ENCODE measurements around the gene CDH11.

CDH11 gene

GRCh38 chr16:65000654-65001053 is 121.2 kb downstream of the CDH11 start:
- TF ChIP-seq TCF12 (IDR thresholded peaks at IDR 0.05; ENCODE audit: low read depth) (no peak), ZBTB7A (IDR thresholded peaks at IDR 0.05; ENCODE audit: low read depth) (no peak), EP300 (IDR thresholded peaks at IDR 0.05; ENCODE audit: borderline replicate concordance) (no peak), YY1 (IDR thresholded peaks at IDR 0.05; ENCODE audit: low read depth) (no peak), MAX (IDR thresholded peaks at IDR 0.05) (no peak), NFIC (IDR thresholded peaks at IDR 0.05) (no peak), RAD21 (IDR thresholded peaks at IDR 0.05; ENCODE audit: low read depth) (no peak), TAF1 (IDR thresholded peaks at IDR 0.05; ENCODE audit: low read depth) (no peak), CEBPB (IDR thresholded peaks at IDR 0.05) (no peak), USF1 (IDR thresholded peaks at IDR 0.05) (no peak), TEAD4 (IDR thresholded peaks at IDR 0.05) (no peak), FOXM1 (IDR thresholded peaks at IDR 0.05; ENCODE audit: borderline replicate concordance, low read depth) (no peak), CREB1 (IDR thresholded peaks at IDR 0.05; ENCODE audit: low read depth) (no peak), EGR1 (IDR thresholded peaks at IDR 0.05) (no peak)
- TF ChIP-seq, protein P1, sequence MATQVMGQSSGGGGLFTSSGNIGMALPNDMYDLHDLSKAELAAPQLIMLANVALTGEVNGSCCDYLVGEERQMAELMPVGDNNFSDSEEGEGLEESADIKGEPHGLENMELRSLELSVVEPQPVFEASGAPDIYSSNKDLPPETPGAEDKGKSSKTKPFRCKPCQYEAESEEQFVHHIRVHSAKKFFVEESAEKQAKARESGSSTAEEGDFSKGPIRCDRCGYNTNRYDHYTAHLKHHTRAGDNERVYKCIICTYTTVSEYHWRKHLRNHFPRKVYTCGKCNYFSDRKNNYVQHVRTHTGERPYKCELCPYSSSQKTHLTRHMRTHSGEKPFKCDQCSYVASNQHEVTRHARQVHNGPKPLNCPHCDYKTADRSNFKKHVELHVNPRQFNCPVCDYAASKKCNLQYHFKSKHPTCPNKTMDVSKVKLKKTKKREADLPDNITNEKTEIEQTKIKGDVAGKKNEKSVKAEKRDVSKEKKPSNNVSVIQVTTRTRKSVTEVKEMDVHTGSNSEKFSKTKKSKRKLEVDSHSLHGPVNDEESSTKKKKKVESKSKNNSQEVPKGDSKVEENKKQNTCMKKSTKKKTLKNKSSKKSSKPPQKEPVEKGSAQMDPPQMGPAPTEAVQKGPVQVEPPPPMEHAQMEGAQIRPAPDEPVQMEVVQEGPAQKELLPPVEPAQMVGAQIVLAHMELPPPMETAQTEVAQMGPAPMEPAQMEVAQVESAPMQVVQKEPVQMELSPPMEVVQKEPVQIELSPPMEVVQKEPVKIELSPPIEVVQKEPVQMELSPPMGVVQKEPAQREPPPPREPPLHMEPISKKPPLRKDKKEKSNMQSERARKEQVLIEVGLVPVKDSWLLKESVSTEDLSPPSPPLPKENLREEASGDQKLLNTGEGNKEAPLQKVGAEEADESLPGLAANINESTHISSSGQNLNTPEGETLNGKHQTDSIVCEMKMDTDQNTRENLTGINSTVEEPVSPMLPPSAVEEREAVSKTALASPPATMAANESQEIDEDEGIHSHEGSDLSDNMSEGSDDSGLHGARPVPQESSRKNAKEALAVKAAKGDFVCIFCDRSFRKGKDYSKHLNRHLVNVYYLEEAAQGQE (IDR thresholded peaks at IDR 0.05; ENCODE audit: low read depth), result no peak

DNA sequence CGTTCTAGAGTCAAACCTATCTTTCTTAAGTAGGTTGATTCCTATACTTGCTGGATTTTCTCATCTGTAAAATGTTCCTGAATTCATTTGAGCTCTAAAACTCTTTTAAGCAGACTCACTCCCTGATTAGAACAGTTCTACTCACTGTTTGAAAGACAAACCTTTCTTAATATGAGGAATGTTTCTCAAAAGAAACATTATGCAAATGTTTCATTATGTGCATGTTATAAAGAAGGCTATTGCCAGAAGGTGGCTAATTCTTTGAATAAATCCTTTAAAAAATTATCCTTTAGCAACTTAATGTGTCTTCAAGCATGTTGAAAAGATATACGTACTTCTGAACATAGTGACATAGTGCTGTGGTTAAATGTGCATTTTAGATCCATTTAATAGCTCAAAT is 124.1 kb downstream of the CDH11 start:
- TF ChIP-seq ZBTB7A (IDR thresholded peaks at IDR 0.05; ENCODE audit: low read depth), result no peak
- no peak for TF ChIP-seq TCF12 (IDR thresholded peaks at IDR 0.05; ENCODE audit: low read depth)
- TF ChIP-seq CEBPB (IDR thresholded peaks at IDR 0.05), result no peak
- no peak for TF ChIP-seq MAX (IDR thresholded peaks at IDR 0.05)
- no peak for TF ChIP-seq USF1 (IDR thresholded peaks at IDR 0.05)
- TF ChIP-seq FOXM1 (IDR thresholded peaks at IDR 0.05; ENCODE audit: borderline replicate concordance, low read depth), result no peak
- no peak for TF ChIP-seq EP300 (IDR thresholded peaks at IDR 0.05; ENCODE audit: borderline replicate concordance)
- TF ChIP-seq NFIC (IDR thresholded peaks at IDR 0.05), result no peak
- TF ChIP-seq EGR1 (IDR thresholded peaks at IDR 0.05), result no peak
- no peak for TF ChIP-seq RAD21 (IDR thresholded peaks at IDR 0.05; ENCODE audit: low read depth)
- TF ChIP-seq YY1 (IDR thresholded peaks at IDR 0.05; ENCODE audit: low read depth), result no peak
- no peak for TF ChIP-seq TAF1 (IDR thresholded peaks at IDR 0.05; ENCODE audit: low read depth)
- TF ChIP-seq TEAD4 (IDR thresholded peaks at IDR 0.05), result no peak
- TF ChIP-seq CREB1 (IDR thresholded peaks at IDR 0.05; ENCODE audit: low read depth), result no peak

DNA sequence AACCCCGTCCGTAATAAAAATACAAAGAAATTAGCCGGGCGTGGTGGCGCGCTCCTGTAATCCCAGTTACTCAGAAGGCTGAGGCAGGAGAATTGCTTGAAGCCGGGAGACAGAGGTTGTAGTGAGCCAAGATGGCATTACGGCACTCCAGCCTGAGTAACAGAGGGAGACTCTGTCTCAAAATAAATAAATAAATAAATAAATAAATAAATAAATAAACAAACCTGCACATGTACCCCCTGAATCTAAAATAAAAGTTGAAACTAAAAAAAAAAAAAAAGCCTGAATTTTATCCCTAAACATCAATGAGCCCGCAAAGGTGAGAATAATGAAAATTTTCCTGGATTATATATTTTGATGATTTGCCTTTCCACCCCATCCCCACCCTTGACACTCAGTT is 124.7 kb downstream of the CDH11 start:
- TF ChIP-seq YY1 (IDR thresholded peaks at IDR 0.05; ENCODE audit: low read depth), result no peak
- no peak for TF ChIP-seq EGR1 (IDR thresholded peaks at IDR 0.05)
- TF ChIP-seq USF1 (IDR thresholded peaks at IDR 0.05), result no peak

- no peak for TF ChIP-seq ZBTB7A (IDR thresholded peaks at IDR 0.05; ENCODE audit: low read depth)
- TF ChIP-seq RAD21 (IDR thresholded peaks at IDR 0.05; ENCODE audit: low read depth), result no peak
- TF ChIP-seq, protein P1 (IDR thresholded peaks at IDR 0.05; ENCODE audit: low read depth), result no peak
- no peak for TF ChIP-seq CREB1 (IDR thresholded peaks at IDR 0.05; ENCODE audit: low read depth)
- TF ChIP-seq EP300 (IDR thresholded peaks at IDR 0.05; ENCODE audit: borderline replicate concordance), result no peak
- TF ChIP-seq EGR1 (IDR thresholded peaks at IDR 0.05), result no peak
- TF ChIP-seq TCF12 (IDR thresholded peaks at IDR 0.05; ENCODE audit: low read depth), result no peak
- TF ChIP-seq USF1 (IDR thresholded peaks at IDR 0.05), result no peak
- no peak for TF ChIP-seq NFIC (IDR thresholded peaks at IDR 0.05)
- TF ChIP-seq TAF1 (IDR thresholded peaks at IDR 0.05; ENCODE audit: low read depth), result no peak
- TF ChIP-seq FOXM1 (IDR thresholded peaks at IDR 0.05; ENCODE audit: borderline replicate concordance, low read depth), result no peak
- TF ChIP-seq YY1 (IDR thresholded peaks at IDR 0.05; ENCODE audit: low read depth), result no peak
- no peak for TF ChIP-seq CEBPB (IDR thresholded peaks at IDR 0.05)
- no peak for TF ChIP-seq TEAD4 (IDR thresholded peaks at IDR 0.05)
- no peak for TF ChIP-seq MAX (IDR thresholded peaks at IDR 0.05)
Observed at GRCh38 chr16:64996641-64997040, 125.2 kb downstream of the CDH11 start.

- TF ChIP-seq TEAD4 (IDR thresholded peaks at IDR 0.05) (no peak), ZBTB7A (IDR thresholded peaks at IDR 0.05; ENCODE audit: low read depth) (no peak), NFIC (IDR thresholded peaks at IDR 0.05) (no peak), RAD21 (IDR thresholded peaks at IDR 0.05; ENCODE audit: low read depth) (no peak)
- TF ChIP-seq, protein P1 (IDR thresholded peaks at IDR 0.05; ENCODE audit: low read depth), result no peak
Observed at GRCh38 chr16:64993464-64993863, 128.4 kb downstream of the CDH11 start.

Data from Ishikawa (cell line).